Upper lobe of right lung (tissue), 1 donor: ENCODE data around the gene DDX3Y. TPM values are rescaled to one million over a fixed set of nuclear protein-coding genes. Genes with fewer than 3 reads are reported as not detected.

Experiments used
- ATAC-seq: fragments of 200-7000 bp; cut with Tn5 transposase; one replicate; pipeline ENCODE4 v1.9.1; 2020; ENCODE audit warnings: mild to moderate bottlenecking, moderate library complexity
- DNase-seq: peaks from one replicate; pipeline ENCODE4 v3.0.0-alpha.2; 2020
- H3K27ac ChIP-seq: fragments of 200-600 bp; one replicate; pipeline ENCODE4 v1.8.0; 2022
- H3K27me3 ChIP-seq: fragments of 200-600 bp; one replicate; pipeline ENCODE4 v1.8.0; 2022; ENCODE audit warnings: mild to moderate bottlenecking
- H3K36me3 ChIP-seq: fragments of 200-600 bp; one replicate; pipeline ENCODE4 v1.8.0; 2022
- H3K4me1 ChIP-seq: fragments of 200-600 bp; one replicate; pipeline ENCODE4 v1.8.0; 2022
- H3K4me3 ChIP-seq: fragments of 200-600 bp; one replicate; pipeline ENCODE4 v1.8.0; 2022; ENCODE audit warnings: mild to moderate bottlenecking
- H3K9me3 ChIP-seq: fragments of 200-600 bp; one replicate; pipeline ENCODE4 v1.8.0; 2022
- intact Hi-C: fragments of 100-400 bp; cut with DNase I; formaldehyde crosslinking; loops from one replicate; pipeline ENCODE4 v1.11.0; 2022
- long read RNA-seq: library from polyadenylated mRNA; unstranded; transcript quantifications from one replicate; pipeline ENCODE4 v2.0.0, GENCODE V29; 2021
- total RNA-seq: library from RNA; stranded (reverse); fragmentation: NEBNext Ultra II Directional; extraction: Animal tissue kit (Norgen Biotek cat#: 25700); gene quantifications from one replicate; pipeline ENCODE4 v1.2.1, GENCODE V29; 2021
- TF ChIP-seq, protein P1 (sequence below): fragments of 200-600 bp; IDR thresholded peaks from one replicate; pipeline ENCODE4 v1.8.0; 2022; ENCODE audit warnings: antibody characterized with exemption
- donor health status: DM: no; HTN: yes; CAD: no; lungs with severe emphysema.

Gene DDX3Y
- 62.4 TPM for total RNA-seq
- long read RNA-seq, full-length matches to known transcripts = 41 of 61 reads
- long read RNA-seq, partial matches to known transcripts = 6 of 61 reads
- long read RNA-seq, other reads (novel, unspliced or antisense) = 14 of 61 reads

DNA sequence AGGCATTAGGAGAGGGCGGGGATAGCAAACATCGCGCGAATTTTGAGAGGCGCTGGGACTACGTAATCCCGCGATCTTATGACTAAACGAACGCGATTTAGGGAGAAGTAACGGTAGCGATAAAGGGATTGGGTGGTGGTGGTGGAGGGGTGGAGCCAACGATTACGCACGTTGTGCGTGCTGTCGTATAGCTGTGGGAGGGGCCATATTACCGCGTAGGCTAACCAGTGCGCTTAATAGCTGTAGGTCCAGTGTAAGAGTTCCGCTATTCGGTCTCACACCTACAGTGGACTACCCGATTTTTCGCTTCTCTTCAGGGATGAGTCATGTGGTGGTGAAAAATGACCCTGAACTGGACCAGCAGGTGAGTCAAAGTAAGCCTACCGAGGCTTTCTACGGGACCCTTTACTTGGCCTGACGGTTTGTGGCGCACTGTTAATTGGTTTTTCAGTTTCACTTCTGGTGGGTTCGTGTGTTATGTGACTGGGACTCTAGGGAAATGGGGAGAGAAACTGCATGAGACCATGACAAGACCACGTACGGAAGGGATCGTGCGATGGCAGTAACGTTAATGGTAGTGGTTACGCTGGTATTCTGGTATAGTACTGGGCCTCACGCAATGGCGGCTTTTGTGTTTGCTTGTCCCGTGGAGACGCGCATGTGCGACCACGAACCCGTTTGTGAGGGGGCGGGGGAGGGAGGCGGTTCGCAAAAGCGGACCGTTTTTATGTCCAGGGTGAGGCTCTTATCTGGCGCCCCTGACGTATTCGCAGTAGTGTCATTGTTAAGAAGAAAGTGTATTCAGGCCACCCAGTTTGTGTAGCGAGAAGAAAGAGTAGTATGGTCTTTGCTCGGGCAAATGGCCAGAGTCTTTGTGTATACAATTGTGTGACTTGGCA is at the start of gene DDX3Y:
Gene DDX3Y, plus strand, starts transcription at position 251 of the 899 bp plus-strand sequence. Its CDS starts 69 bp downstream, at position 320.
- peak; percentile 87 for DNase-seq
- peak within 1 kb of the TSS; percentile 97 for H3K27ac ChIP-seq

DNA sequence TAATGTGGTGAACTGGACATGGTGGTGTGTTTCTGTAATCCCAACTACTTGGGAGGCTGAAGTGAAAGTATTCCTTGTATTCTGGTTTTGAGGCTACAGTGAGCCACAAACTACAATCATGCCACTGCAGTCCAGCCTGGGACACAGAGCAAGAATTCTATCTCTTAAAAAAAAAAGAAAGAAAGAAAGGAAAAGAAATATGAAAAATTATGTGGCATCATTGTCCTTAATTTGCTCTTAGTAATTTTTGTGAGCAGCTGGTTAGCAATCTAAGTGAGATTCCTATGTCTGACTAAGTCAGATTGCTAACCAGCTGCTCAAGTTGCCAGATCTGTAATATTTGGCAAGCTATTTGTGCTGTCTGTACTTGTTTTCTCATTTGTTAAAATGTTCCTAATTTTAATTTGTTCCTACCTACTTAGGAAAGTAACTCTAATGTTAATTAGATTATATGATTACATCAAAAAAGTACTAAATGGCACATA is 48.8 kb upstream of the DDX3Y start:
- H3K9me3 ChIP-seq = no peaks in the 10 kb centered on the region
- intact Hi-C loops = no loop called here
- TF ChIP-seq, protein P1, sequence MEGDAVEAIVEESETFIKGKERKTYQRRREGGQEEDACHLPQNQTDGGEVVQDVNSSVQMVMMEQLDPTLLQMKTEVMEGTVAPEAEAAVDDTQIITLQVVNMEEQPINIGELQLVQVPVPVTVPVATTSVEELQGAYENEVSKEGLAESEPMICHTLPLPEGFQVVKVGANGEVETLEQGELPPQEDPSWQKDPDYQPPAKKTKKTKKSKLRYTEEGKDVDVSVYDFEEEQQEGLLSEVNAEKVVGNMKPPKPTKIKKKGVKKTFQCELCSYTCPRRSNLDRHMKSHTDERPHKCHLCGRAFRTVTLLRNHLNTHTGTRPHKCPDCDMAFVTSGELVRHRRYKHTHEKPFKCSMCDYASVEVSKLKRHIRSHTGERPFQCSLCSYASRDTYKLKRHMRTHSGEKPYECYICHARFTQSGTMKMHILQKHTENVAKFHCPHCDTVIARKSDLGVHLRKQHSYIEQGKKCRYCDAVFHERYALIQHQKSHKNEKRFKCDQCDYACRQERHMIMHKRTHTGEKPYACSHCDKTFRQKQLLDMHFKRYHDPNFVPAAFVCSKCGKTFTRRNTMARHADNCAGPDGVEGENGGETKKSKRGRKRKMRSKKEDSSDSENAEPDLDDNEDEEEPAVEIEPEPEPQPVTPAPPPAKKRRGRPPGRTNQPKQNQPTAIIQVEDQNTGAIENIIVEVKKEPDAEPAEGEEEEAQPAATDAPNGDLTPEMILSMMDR = no peak

More for the DNA sequence above, at the start of gene DDX3Y:
- ATAC-seq = peak; percentile 100
- intact Hi-C loops = no loop called here
- H3K27me3 ChIP-seq = no peaks in the 10 kb centered on the region
- peak within 1 kb of the TSS; percentile 72 for H3K4me3 ChIP-seq
- H3K36me3 ChIP-seq = no peaks in the 10 kb centered on the region
- H3K4me1 ChIP-seq = no peaks in the 10 kb centered on the region
- no peaks in the 10 kb centered on the region for H3K9me3 ChIP-seq
- TF ChIP-seq, protein P1 = no peak

DNA sequence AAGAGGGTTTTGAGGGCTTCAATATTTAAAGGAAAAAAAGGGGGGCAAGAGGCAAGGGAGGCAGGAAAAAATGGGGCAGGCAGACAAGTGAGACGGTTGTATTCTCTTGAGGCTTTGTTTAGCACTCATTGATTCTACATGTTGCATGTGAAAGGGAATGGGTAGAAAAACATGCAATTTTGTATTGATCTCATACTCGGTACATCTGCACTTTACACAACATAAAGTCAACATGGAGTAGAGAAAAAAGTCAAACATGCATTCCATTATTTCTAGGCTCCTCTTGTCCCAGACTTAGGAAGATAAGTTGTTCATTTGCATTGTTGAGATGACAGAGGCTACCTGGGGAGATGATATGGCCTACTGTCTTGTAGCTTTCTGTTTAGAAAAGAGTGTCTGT is 36.7 kb upstream of the DDX3Y start:
- Histone ChIP-seq H3K4me1 (no peaks in the 10 kb centered on the region), H3K36me3 (no peaks in the 10 kb centered on the region), H3K4me3 (no peak overlapping the region), H3K27me3 (no peaks in the 10 kb centered on the region), H3K27ac (no peak overlapping the region), H3K9me3 (no peaks in the 10 kb centered on the region)
- no peak for DNase-seq
- ATAC-seq = no peak
- TF ChIP-seq, protein P1 = no peak
- intact Hi-C loops = no loop called here

More for the DNA sequence above, 48.8 kb upstream of the DDX3Y start:
- ATAC-seq (no peak), DNase-seq (no peak)
- peaks cover 7% of the 10 kb centered on the region for H3K36me3 ChIP-seq
- H3K27me3 ChIP-seq = no peaks in the 10 kb centered on the region
- H3K4me3 ChIP-seq = no peak overlapping the region
- no peak overlapping the region for H3K27ac ChIP-seq
- no peaks in the 10 kb centered on the region for H3K4me1 ChIP-seq

DNA sequence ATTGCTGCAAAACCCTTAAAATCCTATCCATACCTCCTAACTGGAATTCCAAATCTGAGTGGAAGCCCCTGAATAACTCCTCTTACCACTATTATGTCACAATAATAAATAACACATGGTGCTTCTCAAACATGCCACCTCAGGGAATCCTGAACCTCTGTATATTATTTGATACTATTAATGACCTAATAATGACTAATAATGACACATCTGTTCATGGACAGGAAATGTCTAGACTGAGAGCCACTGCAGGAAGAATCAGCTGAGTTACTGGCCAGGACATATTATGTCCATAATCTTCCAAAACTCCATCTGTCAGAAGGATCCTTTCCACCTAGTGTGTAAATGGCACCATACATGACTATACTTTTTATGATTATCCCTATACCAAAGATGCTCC is 7.7 kb upstream of the DDX3Y start:
- ATAC-seq = no peak
- intact Hi-C loops = no loop called here

DNA sequence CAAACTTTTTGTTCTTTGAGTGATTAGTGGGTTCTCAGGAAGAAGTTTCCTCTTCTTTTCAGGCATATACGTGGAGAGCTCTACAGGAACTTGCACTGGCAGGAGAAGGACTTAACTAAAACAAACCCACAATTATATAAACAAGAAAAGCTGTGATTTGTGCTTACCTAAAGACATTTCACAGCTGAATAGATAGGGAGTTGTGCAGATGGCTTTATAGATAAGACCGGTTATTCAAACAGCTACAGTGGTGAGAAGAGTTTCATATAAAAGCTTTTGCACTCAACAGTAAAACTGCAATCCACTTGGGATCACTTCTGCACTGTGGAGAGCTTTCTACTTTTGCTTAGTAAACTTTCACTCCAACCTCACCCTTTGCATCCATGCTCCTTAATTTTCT is 6.1 kb upstream of the DDX3Y start:
- Histone ChIP-seq H3K27ac (no peak overlapping the region), H3K27me3 (no peaks in the 10 kb centered on the region), H3K4me1 (no peaks in the 10 kb centered on the region), H3K9me3 (no peaks in the 10 kb centered on the region), H3K4me3 (no peak overlapping the region), H3K36me3 (no peaks in the 10 kb centered on the region)
- no peak for DNase-seq
- TF ChIP-seq, protein P1 = no peak
- intact Hi-C loops = no loop called here
- ATAC-seq = no peak

More for the DNA sequence above, 7.7 kb upstream of the DDX3Y start:
- no peak overlapping the region for H3K4me3 ChIP-seq
- no peak for DNase-seq
- H3K27me3 ChIP-seq = no peaks in the 10 kb centered on the region
- H3K27ac ChIP-seq = no peak overlapping the region
- no peaks in the 10 kb centered on the region for H3K36me3 ChIP-seq
- TF ChIP-seq, protein P1 = no peak
- H3K4me1 ChIP-seq = no peaks in the 10 kb centered on the region
- H3K9me3 ChIP-seq = no peaks in the 10 kb centered on the region
